GM20000 (cell line): Measurements from ENCODE around the gene PLEKHJ1.

Experiments used
- DNase-seq: peaks from one replicate; pipeline ENCODE4 v3.0.0; 2012; ENCODE audit warnings: low spot score
- CTCF ChIP-seq: IDR thresholded peaks from 2 replicates; pipeline ENCODE4 v1.5.1; 2012; ENCODE audit warnings: mild to moderate bottlenecking, control low read depth; ENCODE audit errors: extremely low read depth, missing control alignments

PLEKHJ1 gene

GRCh38 chr19:2277138-2277537 is 41.0 kb upstream of the PLEKHJ1 start:
- DNase-seq = no peak
- no peak for TF ChIP-seq CTCF

- DNase-seq = no peak
- TF ChIP-seq CTCF = no peak
Observed at GRCh38 chr19:2276429-2276986, 40.4 kb upstream of the PLEKHJ1 start.

- no peak for DNase-seq
Observed at GRCh38 chr19:2275588-2276428, 39.7 kb upstream of the PLEKHJ1 start.

GRCh38 chr19:2274931-2275535 is 38.9 kb upstream of the PLEKHJ1 start:
- peak; percentile 71 for DNase-seq
- peak; percentile 10 for TF ChIP-seq CTCF

More at GRCh38 chr19:2275588-2276428, 39.7 kb upstream of the PLEKHJ1 start:
- TF ChIP-seq CTCF = no peak

- no peak for DNase-seq
- no peak for TF ChIP-seq CTCF
Observed at GRCh38 chr19:2274185-2274711, 38.1 kb upstream of the PLEKHJ1 start.

GRCh38 chr19:2273356-2274184 is 37.4 kb upstream of the PLEKHJ1 start:
- TF ChIP-seq CTCF = peak; percentile 88
- DNase-seq = peak; percentile 96
